Activated B cell treated with CpG ODN at 0.5 μM for 24 hours (primary cell): Measurements from ENCODE around the gene TASOR. TPM values are rescaled to one million over a fixed set of nuclear protein-coding genes. Genes with fewer than 3 reads are reported as not detected.

ENCODE experiments used
- ATAC-seq: fragments of 200-7000 bp; cut with Tn5 transposase; one replicate; pipeline ENCODE4 v1.10.0; 2021; ENCODE audit warnings: low read depth, mild to moderate bottlenecking, moderate library complexity
- CTCF ChIA-PET: fragments of 350-600 bp; sonication (Branson Sonifier 250); formaldehyde crosslinking; loops from one replicate; lab custom pipeline; 2021; ENCODE audit warnings: antibody characterized with exemption; lab: Charles Lee
- POLR2A ChIA-PET: fragments of 350-600 bp; sonication (Branson Sonifier 250); formaldehyde crosslinking; loops from one replicate; lab custom pipeline; 2021; ENCODE audit warnings: antibody characterized with exemption; lab: Charles Lee
- DNase-seq: peaks from one replicate; pipeline ENCODE4 v3.0.0; 2022
- H3K27ac Mint-ChIP-seq: one replicate; pipeline ENCODE4 v1.8.0; 2020; ENCODE audit warnings: mixed read lengths
- H3K27me3 Mint-ChIP-seq: one replicate; pipeline ENCODE4 v1.8.0; 2021; ENCODE audit warnings: mixed read lengths
- H3K36me3 Mint-ChIP-seq: one replicate; pipeline ENCODE4 v1.8.0; 2021; ENCODE audit warnings: low read depth, mixed read lengths
- H3K4me1 Mint-ChIP-seq: one replicate; pipeline ENCODE4 v1.8.0; 2021; ENCODE audit warnings: mixed read lengths
- H3K4me3 Mint-ChIP-seq: one replicate; pipeline ENCODE4 v1.8.0; 2020; ENCODE audit warnings: mild to moderate bottlenecking, mixed read lengths
- H3K9me3 Mint-ChIP-seq: one replicate; pipeline ENCODE4 v1.8.0; 2020; ENCODE audit warnings: mixed read lengths
- CTCF ChIP-seq: fragments of 200-600 bp; IDR thresholded peaks from one replicate; pipeline ENCODE4 v1.8.0; 2022; ENCODE audit warnings: antibody characterized with exemption, mild to moderate bottlenecking
- intact Hi-C: fragments of 100-400 bp; cut with micrococcal nuclease; formaldehyde crosslinking; loops from one replicate; pipeline ENCODE4 v1.15.1; 2024
- total RNA-seq: library from RNA; stranded (reverse); gene quantifications from 2 replicates; pipeline ENCODE4 v1.2.3, GENCODE V29; 2022

The TASOR gene
- total RNA-seq, 1 donor from 2014 or later = 79.7 TPM

GRCh38 chr3:56654460-56654859, 28.6 kb downstream of the TASOR start:
- ATAC-seq (no peak), DNase-seq (no peak)
- ChIA-PET CTCF (no interaction called here), POLR2A (no interaction called here)
- H3K4me1 Mint-ChIP-seq = peaks cover 5% of the 10 kb centered on the region
- no peak overlapping the region for H3K4me3 Mint-ChIP-seq
- peaks cover 86% of the 10 kb centered on the region for H3K36me3 Mint-ChIP-seq
- intact Hi-C loops = no loop called here
- no peaks in the 10 kb centered on the region for H3K9me3 Mint-ChIP-seq
- no peak for TF ChIP-seq CTCF
- H3K27me3 Mint-ChIP-seq = no peaks in the 10 kb centered on the region
- H3K27ac Mint-ChIP-seq = peak overlapping the region; percentile 53

- intact Hi-C loops = no loop called here
- Mint-ChIP-seq H3K27me3 (no peaks in the 10 kb centered on the region), H3K4me1 (peaks cover 9% of the 10 kb centered on the region), H3K9me3 (no peaks in the 10 kb centered on the region), H3K27ac (no peak overlapping the region), H3K4me3 (no peak overlapping the region), H3K36me3 (peaks cover 81% of the 10 kb centered on the region)
- ATAC-seq = no peak
- no peak for DNase-seq
- POLR2A ChIA-PET = no interaction called here
- no peak for TF ChIP-seq CTCF
- CTCF ChIA-PET = no interaction called here
These were observed 37.7 kb downstream of the TASOR start for GRCh38 chr3:56645407-56645806.

GRCh38 chr3:56633602-56634535, 49.2 kb downstream of the TASOR start:
- DNase-seq = no peak
- Mint-ChIP-seq H3K4me1 (no peaks in the 10 kb centered on the region), H3K36me3 (peaks cover 70% of the 10 kb centered on the region), H3K9me3 (no peaks in the 10 kb centered on the region), H3K27ac (no peak overlapping the region), H3K4me3 (no peak overlapping the region), H3K27me3 (no peaks in the 10 kb centered on the region)
- ATAC-seq = no peak
- CTCF ChIA-PET = interaction anchor here (1.4 kb wide), 1 partner anchor 355 kb away, joined by 3 read pairs; no protein-coding TSS in a partner anchor
- intact Hi-C loops = no loop called here
- no peak for TF ChIP-seq CTCF
- POLR2A ChIA-PET = no interaction called here

Other genes starting within 250 kb of the TASOR start
- gene ERC2, start 214.8 kb downstream of the TASOR start, total RNA-seq = not detected in 2 replicates
- gene CCDC66, start 126.1 kb downstream of the TASOR start, total RNA-seq = 29.1 and 34.9 TPM in 2 replicates
- gene ARHGEF3, start 118.7 kb upstream of the TASOR start, total RNA-seq = 22.1 and 27.0 TPM in 2 replicates